Measurements from ENCODE around the gene CRKL.
"Not testable (repeated sequence)": the region's sequence is repeated elsewhere in the genome, so short reads cannot be mapped to it uniquely, and the experiment has no call there.

Gene CRKL

DNA sequence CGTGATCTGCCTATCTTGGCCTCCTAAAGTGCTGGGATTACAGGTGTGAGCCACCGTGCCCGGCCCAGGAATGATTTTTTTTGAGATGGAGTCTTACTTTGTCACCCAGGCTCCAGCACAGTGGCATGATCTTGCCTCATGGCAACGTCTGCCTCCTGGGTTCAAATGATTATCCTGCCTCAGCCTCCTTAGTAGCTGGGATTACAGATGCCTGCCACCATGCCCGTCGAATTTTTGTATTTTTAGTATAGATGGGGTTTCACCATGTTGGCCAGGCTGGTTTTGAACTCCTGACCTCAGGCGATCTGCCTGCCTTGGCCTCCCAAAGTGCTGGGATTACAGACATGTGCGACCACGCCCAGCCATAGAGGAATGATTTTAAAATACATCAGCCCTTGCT lies 17.8 kb downstream of the CRKL start:
- not testable (repeated sequence) for DNase-seq

DNA sequence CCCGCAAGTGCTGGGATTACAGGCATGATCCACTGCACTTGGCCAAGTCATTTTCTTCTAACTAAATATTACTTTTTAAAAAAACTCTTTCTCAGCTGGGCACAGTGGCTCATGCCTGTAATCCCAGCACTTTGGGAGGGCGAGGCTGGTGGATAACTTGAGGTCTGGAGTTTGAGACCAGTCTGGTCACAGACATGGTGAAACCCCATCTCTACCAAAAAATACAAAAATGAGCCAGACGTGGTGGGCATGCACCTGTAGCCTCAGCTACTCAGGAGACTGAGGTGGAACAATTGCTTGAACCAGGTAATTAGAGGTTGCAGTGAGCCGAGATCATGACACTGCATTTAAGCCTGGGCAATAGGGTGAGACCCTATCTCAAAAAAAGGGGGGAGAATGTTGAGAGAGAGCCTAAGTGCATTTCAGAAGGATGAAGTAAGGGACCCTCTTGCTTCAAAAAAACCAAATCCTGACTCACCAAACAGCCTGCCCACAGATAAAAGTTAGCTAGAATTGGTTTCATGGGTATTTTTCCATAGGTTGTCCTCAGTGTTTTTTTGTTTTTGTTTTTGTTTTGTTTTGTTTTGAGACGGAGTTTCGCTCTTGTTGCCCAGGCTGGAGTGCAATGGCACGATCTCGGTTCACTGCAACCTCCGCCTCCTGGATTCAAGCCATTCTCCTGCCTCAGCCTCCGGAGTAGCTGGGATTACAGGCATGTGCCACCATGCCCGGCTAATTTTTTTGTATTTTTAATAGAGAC lies 18.8 kb downstream of the CRKL start:
- DNase-seq: not testable (repeated sequence)

DNA sequence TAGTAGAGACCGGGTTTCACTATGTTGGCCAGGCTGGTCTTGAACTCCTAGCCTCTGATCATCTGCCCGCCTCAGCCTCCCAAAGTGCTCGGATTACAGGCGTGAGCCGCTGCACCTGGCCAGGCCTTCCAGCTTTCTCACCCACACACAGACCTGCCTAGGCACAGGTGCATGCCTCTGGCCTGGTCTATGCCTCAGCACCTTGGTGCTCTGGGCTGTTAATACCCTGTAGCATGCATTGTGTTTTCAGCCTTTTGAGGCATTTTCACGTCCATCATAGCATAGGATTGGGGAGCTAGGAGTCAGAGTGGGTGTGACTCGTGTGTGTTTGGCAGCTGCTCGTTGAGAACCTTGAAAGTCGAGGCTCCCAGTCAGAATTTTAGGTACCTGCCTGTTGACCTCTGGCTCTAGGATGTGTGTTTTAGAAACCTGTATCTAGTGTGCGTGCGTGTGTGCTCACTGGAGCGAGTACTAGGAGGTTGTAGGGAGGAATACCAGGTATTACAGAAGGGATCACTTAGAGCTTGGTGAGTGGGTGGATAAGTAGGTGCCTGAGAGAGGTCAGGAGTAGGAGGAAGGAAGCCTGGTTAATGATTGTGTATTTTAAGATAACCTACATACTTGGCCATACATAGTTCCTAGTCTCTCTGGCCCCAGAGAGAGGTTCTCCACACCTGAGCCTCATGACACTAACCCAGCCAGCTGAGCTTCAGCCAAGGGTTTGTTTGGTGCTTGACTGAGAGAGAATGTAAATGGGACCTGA lies 20.0 kb downstream of the CRKL start:
- no peak for DNase-seq

DNA sequence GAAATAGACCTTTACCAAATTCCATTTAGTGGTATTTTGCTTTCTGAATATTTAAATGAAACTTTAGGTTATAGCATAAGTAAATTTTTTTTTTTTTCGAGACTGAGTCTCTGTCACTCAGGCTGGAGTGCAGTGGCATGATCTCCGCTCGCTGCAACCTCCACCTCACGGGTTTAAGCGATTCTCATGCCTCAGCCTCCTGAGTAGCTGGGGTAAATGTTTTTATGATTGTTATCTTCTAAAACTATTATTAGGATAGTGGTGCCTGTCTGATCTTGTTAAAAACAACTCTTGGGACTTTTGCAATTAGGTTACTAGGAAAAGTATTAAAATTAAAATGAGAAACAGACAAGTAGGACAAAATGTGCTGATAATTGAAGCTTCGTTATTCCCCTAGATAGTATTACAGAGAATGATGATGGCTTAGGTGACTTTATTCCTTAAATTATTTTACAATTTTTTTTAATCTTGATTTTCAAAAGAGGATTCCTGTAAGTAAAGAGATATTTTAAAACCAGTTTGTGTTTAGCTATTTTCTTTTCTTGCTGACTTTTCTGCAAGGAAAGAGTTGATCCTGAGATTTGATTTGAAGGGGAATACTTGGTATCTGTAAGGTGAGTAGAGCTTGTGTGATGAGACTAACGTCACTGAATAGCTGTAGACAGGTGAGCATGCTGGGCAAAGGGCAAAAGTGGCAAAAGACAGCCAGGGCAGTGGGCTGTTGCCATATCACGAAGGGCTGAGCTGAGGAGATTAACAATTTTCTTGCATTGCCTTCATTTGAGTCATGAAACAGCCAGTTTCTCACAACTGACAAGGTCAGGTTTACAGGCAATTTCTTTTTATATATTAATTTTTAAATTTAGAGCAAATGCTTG lies 20.8 kb downstream of the CRKL start:
- DNase-seq: no peak

DNA sequence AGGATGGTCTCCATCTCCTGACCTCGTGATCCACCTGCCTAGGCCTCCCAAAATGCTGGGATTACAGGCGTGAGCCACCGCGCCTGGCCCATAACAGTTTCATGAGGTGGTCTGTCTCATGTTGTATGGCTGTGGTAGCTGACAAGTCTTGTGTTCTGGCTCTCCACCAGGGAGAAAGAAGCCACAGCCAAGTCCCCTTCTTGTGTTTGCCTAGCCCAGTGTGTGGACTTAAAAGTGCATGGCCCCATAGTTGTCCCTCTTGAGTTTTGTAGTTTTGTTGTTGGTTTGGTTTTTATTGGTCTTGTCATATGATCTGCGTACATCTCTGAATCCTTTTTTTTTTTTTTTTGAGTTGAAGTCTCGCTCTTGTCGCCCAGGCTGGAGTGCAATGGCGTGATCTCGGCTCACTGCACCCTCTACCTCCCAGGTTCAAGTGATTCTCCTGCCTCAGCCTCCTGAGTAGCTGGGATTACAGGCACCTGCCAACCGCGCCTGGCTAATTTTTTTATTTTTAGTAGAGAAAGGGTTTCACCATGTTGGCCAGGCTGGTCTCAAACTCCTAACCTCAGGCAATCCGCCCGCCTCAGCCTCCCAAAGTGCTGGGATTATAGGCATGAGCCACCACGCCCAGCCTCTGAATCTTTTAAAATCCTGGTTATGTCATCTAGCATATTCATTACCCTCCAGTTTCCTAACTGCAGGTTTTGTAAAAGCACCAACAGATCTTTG lies 22.4 kb downstream of the CRKL start:
- not testable (repeated sequence) for DNase-seq

DNA sequence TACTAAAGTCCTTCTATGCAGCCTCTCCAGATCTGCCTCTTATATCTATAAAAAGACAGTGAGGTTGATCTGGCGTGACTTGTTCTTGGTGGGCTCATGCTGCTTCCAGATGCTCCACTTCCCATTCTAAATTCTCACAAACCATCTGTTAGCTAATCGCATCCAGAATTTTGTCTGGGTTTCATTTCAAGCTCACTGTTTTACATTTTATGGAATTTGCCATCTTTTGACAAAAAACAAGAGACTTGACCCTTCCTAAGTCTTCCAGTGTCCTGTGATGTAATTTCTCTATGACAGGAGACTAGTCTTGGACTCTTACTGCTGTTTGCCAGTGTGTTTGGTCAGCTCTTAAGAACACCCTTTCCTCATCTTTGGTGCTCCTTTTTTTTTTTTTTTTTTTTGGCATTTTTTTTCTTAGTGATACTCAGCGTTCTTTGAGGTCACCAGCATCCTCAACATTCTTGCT lies 23.0 kb downstream of the CRKL start:
- no peak for DNase-seq

DNA sequence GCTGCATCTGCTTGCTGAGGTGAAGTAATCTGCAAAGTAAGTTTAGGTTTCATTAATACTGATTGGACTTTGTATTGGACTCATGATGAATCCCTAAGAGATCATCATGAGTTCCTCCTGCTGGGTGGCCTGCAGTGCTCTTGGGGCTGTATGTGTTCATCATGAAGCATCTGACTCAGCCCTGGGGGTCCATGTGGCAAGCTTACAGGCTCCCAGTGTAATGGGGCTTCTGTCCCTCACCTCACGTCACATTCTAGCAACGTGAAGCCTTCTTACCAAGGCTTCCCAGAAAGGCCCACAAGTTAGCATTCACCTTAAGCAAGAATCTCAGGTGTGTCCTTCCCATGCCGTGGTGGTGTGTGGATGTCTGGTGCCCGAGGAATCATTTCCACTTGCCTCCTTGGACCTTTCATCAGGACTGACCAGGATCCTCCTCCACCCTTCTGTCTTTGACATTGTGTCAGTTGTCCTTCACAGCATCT lies 23.7 kb downstream of the CRKL start:
- DNase-seq: no peak

DNA sequence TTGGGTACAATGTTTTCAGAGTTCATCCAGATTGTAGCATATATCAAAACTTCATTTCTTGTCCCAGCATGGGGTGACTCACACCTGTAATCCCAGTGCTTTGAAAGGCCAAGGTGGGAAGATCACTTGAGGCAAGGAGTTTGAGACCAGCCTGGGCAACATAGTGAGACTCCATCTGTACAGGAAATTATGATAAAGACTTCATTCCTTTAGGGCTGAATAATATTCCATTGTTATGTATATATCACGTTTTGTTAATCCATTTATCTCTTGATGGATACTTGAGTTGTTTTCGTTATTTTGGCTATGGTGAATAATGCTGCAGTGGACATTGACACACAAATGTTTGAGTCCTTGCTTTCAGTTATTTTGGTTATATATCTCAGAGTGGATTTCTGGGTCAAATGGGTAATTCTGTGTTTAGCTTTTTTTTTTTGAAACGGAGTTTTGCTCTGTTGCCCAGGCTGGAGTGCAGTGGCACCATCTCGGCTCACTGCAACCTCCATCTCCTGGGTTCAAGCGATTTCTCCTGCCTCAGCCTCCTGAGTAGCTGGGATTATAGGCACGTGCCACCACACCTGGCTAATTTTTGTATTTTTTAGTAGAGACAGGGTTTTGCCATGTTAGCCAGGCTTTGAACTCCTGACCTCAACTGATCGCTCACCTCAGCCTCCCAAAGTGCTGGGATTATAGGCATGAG lies 25.1 kb downstream of the CRKL start:
- DNase-seq: not testable (repeated sequence)

DNA sequence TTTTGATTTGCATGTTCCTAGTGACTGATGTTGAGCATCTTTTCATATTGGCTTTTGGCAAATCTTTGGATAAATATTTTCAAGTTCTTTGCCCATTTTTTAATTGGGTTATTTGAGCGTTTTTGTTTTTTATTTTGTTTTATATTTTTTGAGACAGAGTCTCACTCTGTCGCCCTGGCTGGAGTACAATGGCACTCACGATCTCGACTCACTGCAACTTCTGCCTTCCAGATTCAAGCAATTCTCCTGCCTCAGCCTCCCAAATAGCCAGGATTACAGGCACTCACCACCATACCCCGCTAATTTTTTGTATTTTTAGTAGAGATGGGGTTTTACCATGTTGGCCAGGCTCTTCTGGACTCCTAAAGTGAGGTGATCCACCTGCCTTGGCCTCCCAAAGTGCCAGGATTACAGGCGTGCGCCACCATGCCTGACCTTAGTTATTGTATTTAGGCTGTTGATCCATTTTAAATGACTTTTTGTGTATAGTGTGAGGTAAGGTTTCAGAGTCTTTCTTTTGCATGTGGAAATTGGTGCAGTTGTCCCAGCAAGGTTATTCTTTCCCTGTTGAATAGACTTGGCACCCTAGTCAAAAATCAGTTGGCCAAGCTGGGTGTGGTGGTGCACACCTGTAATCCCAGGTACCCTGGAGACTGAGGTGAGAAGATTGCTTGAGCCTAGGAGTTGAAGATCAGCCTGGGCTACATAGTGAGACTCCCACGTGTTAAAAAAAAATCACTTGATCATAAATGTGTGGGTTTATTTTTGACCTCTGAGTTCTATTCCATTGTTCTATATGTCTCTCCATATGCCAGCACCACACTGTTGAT lies 26.1 kb downstream of the CRKL start:
- no peak for DNase-seq

DNA sequence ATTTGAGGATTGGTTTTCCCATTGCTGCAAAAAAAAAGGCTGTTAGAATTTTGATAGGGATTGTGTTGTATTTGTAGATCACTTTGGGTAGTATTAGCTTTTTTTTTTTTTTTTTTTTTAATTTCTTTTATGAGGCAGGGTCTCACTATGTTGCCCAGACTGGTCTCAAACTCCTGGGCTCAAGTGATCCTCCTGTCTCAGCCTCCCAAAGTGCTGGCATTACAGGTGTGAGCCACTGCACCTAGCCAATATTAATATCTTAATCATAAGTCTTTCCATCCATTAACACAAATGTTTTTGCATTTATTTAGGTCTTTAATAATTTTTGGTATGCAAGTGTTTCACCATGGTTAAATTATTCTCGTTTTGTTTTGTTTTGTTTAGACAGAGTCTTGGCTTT lies 26.8 kb downstream of the CRKL start:
- DNase-seq: no peak

DNA sequence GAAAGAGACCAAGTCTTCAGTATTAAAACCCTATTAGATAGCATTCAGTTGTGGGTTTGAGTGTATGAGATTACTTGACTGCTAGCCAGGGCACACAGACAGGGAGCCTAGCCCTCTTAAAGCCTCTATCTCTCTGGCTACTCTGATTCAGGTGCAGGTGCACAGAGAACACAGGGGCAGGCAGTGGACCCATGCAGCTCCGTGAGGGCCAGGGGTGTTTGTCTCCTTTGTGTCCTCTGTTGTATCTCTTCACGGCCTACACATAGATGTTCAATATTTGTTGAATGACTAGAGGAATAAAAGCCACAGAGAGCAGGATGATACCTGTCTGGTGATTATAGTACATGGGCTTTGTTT lies 28.3 kb downstream of the CRKL start:
- no peak for DNase-seq

DNA sequence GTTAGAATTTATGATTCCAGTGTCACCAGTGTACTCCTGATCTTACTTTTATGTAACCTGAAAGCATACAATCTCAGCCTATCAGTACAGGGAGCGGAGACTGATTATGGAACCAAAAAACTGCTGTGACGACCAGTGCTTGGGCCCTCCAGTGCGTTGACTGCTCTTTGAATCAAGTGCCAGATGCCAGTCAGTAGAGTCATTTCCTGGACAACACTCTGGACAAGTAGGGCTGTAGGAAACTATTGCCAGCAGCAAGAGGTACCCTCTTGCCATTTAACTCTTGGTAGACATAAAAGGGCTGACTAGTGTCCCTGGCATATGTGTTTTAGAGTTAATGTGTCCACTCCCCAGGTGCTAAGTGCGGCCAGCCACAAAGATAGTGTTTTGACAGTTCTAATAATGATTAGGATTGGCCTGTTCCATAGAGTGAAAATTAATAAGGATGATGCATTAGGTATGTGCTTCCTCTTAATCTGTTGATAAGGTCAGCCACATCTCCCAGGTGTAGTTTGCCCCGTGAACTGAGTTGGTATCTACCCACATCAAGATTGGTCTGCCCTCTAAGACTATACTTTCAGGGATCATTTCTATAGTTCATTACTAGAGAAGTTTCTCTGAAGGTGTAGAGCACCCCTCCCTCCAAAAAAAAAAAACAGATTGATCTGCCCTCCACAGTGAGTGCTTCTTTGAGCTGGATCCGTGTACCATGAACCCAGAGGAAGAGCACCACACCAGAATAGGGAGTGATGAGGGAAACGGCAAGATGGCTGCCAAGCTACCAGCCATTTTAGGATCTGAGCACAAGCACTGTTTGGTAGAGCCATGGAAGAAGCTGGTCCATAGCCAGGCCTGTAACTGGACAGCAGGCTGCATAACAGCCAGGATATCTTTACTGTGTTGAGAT lies 29.1 kb downstream of the CRKL start:
- no peak for DNase-seq

DNA sequence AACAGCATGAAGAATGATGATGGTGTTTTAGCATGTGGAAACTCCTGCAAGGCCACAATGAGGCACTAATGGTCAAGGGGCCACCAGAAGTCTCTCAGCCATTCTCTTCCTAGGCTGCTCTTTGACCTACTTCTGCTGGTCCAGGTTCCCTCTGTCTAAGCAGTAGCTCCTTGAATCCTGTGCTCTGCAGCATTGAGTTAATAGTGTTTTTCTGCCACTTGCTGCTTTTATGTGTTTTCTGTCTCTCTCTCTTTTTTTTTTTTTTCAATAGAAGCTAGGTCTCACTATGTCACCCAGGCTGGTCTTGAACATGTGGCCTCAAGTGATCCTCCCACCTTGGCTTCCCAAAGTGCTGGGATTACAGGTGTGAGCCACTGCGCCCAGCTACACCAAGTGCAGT lies 29.8 kb downstream of the CRKL start:
- DNase-seq: no peak

DNA sequence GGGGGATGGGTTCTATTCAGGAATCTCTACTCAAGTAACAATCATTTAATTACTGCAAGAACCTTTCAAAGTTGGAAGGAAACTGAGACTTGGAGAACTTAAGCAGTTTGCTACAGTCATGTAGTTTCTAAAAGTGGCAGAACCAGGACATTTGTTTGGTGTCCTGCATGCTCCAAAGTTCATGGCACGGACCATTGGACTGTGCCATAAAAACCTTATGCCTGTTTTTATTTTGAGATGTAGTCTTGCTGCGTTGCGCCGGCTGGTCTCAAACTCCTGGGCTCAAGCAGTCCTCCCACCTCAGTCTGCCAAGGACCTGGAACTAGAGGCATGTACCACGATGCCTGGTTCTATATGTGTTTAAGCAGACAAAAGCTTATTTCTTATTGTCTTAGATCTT lies 31.2 kb downstream of the CRKL start:
- no peak for DNase-seq

DNA sequence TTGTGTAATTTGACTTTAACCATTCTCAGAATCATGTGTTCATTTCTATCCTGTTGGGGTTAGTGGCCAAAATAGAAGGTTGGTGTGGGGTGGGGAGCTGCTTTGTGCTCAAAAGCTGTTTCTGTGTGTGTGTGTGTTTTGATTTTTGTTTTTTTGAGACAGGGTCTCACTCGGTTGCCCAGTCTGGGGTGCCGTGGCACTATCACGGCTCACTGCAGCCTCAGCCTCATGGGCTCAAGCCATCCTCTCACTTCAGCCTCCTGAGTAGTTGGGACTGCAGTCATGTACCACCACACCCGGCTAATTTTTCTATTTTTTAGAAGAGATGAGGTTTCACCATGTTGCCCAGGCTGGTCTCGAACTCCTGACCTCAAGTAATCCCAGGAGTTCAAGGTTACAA lies 31.8 kb downstream of the CRKL start:
- DNase-seq: no peak

DNA sequence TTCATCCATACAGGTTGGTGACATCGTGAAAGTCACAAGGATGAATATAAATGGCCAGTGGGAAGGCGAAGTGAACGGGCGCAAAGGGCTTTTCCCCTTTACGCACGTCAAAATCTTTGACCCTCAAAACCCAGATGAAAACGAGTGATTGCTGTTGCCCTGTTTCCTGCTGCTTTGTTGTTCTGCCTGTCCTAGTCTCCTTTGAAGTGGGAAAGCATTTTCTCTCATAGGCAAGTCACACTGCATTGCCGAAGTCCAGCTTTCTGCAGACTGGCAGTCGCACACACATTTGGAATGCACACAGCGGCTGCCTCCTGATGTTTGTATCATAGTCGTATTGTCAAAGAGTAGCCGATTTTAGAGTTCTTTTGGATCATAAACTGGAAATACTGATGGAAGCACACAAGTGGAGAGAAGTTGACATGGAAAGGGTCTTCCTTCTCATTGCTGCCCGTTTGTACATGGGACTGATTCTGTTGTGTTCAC lies 32.5 kb downstream of the CRKL start:
- no peak for DNase-seq

DNA sequence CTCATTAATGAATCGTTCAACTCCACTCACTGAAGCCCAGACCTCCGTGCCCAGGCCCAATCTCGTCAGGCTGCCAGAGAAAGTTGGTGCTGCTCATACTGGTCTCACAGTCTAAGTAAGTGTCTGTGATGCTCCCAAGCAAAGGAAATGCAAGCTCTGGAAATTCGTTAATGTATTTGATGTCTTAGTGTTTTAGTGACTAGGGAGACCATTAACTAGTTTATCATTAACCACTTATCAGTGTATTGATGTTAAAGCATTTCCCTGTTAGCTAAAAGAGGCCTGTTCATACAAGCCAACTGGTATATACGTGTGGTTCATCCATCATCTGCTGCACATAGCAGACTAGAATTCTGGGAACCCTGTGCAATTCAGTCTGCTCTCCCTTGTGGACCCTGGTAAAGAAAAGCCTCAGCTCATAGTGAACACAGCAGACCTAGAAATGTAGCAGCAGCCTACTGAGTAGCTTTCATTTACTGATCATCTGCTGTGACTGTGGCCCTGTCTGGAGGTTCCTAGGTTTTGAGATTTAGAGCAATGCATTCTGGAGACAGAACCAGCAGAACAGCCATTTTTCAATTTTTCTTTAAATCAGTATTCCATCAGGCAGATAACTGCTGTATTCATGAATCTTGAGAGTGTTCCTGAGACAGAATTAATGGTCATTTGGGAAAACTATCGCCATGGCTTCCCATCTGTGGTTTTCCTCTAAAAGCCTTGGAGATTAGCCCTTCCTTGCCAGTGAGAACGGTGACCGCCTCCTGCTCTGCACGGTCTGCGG lies 34.1 kb downstream of the CRKL start:
- DNase-seq: no peak

DNA sequence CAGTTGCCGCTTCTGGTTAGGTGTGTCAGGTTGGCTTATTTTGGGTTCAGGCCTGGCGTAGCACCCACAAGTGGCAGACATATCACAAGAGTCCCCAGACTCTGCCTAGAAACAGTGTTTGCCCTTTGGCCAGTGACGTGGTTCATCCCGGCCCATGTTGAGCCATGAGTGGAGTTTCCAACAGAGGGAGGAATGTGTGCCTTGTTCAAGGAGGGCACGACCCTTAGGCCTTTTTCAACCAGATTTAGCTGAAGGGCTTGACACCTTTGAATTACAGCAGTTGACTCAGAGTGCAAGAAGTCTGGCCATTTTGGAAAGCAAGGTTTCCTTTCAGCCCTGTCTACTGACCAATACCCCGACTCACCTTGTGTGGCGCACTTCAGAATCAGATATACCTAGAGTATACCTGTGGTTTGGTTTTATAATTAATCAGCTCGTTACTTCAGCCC lies 34.7 kb downstream of the CRKL start:
- DNase-seq: no peak
